Kidney epithelial cell (primary cell): Measurements from ENCODE around the gene SLC4A1AP. TPM values are rescaled to one million over a fixed set of nuclear protein-coding genes. Genes with fewer than 3 reads are reported as not detected.

Experiments used
- DNase-seq: peaks from one replicate; pipeline ENCODE4 v3.0.0-alpha.2; 2010; ENCODE audit warnings: low read depth
- H3K27me3 ChIP-seq: 2 replicates; pipeline ENCODE4 v1.6.0; 2011; ENCODE audit warnings: low read length; ENCODE audit not compliant: control insufficient read depth, insufficient read depth
- H3K36me3 ChIP-seq: 2 replicates; pipeline ENCODE4 v1.5.1; 2011; ENCODE audit warnings: low read length; ENCODE audit not compliant: control insufficient read depth, insufficient read depth
- H3K4me3 ChIP-seq: 2 replicates; pipeline ENCODE4 v1.5.1; 2011; ENCODE audit warnings: low read depth, mild to moderate bottlenecking, control low read depth, low read length
- CTCF ChIP-seq: IDR thresholded peaks from 2 replicates; pipeline ENCODE4 v1.5.1; 2011; ENCODE audit warnings: mild to moderate bottlenecking, moderate library complexity, low read length, control low read depth, inconsistent platforms; ENCODE audit not compliant: insufficient read depth, poor library complexity, severe bottlenecking
- total RNA-seq: library from RNA; depleted of rRNA; stranded (reverse); fragments of >200 nt; gene quantifications from 2 replicates; pipeline ENCODE4 v1.2.3, GENCODE V29; 2015

SLC4A1AP gene
- total RNA-seq, 1 donor from 2014 or later: 25.0 TPM

- Histone ChIP-seq H3K36me3 (no peaks in the 10 kb centered on the region), H3K27me3 (no peaks in the 10 kb centered on the region), H3K4me3 (no peak overlapping the region)
- TF ChIP-seq CTCF: no peak
- no peak for DNase-seq
These were observed 38.6 kb downstream of the SLC4A1AP start for GRCh38 chr2:27702302-27702701.

GRCh38 chr2:27703638-27704341 lies 40.1 kb downstream of the SLC4A1AP start:
- Histone ChIP-seq H3K4me3 (no peak overlapping the region), H3K36me3 (no peaks in the 10 kb centered on the region), H3K27me3 (no peaks in the 10 kb centered on the region)
- no peak for DNase-seq
- TF ChIP-seq CTCF: peak; percentile 84

GRCh38 chr2:27704342-27704876 lies 40.7 kb downstream of the SLC4A1AP start:
- no peaks in the 10 kb centered on the region for H3K27me3 ChIP-seq
- no peak for DNase-seq
- no peaks in the 10 kb centered on the region for H3K36me3 ChIP-seq
- TF ChIP-seq CTCF: no peak
- no peak overlapping the region for H3K4me3 ChIP-seq

- Histone ChIP-seq H3K4me3 (no peak overlapping the region), H3K27me3 (no peaks in the 10 kb centered on the region), H3K36me3 (no peaks in the 10 kb centered on the region)
- no peak for TF ChIP-seq CTCF
- DNase-seq: peak; percentile 99
These were observed 42.3 kb downstream of the SLC4A1AP start for GRCh38 chr2:27705851-27706622.

DNA sequence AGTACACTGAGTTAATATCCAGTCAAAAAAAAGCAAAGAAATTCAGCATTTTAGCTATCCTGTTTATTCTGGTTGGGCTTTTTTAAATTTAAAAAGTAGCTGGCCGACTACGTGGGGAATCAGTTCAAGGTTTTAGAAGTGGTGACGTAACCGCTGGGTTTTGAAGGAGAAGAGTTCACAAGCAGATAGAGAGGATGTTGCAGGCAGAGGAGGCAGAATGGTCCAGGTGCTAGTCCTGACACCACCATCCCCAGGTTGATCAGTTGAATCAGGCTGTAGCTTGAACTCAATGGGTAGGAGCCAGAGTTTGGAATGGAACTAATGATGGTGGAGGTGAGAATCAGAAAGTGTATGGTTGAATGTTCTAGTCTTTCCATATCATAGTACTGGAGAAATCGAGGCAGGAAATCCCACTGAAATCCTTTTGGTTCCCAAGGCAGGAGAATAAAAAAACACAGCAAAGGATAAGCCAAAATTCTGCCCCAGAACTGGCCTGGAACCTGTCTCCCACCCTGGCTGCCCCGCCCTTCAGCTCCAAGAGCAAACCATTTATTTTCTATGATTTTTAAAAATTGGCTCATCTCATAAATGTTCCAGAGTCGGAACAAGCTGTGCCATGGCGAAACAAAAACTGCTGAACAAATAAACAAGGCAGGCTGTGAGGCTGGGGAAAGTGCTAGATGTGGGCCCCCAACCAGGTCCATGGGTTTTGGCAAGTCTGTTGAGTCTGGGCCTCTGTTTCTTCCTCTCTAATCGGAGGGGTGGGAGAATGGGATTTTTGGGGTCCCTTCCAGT lies 44.0 kb downstream of the SLC4A1AP start:
- Histone ChIP-seq H3K27me3 (no peaks in the 10 kb centered on the region), H3K36me3 (no peaks in the 10 kb centered on the region), H3K4me3 (no peak overlapping the region)
- no peak for DNase-seq
- no peak for TF ChIP-seq CTCF
